ENCODE data around the gene TXNDC11.

Gene TXNDC11

GRCh38 chr16:11675561-11676511, 66.8 kb downstream of the TXNDC11 start:
- H3K27me3 Mint-ChIP-seq (ENCODE audit: low read depth, poor library complexity): no peaks in the 10 kb centered on the region
- no peaks in the 10 kb centered on the region for H3K9me3 Mint-ChIP-seq
- H3K36me3 Mint-ChIP-seq (ENCODE audit: low read depth): peaks cover 21% of the 10 kb centered on the region
- no peak for DNase-seq
- H3K4me1 Mint-ChIP-seq: peaks cover 37% of the 10 kb centered on the region
- no peak for TF ChIP-seq CTCF (IDR thresholded peaks at IDR 0.05)
- H3K4me3 Mint-ChIP-seq: no peak overlapping the region
- peak overlapping the region; percentile 51 for H3K27ac Mint-ChIP-seq

GRCh38 chr16:11674818-11675560, 67.7 kb downstream of the TXNDC11 start:
- Mint-ChIP-seq H3K27me3 (ENCODE audit: low read depth, poor library complexity) (no peaks in the 10 kb centered on the region), H3K9me3 (no peaks in the 10 kb centered on the region), H3K4me3 (no peak overlapping the region), H3K4me1 (peaks cover 45% of the 10 kb centered on the region), H3K36me3 (ENCODE audit: low read depth) (peaks cover 20% of the 10 kb centered on the region), H3K27ac (peak overlapping the region; percentile 51)
- TF ChIP-seq CTCF (IDR thresholded peaks at IDR 0.05): no peak
- DNase-seq: no peak

GRCh38 chr16:11674001-11674817, 68.4 kb downstream of the TXNDC11 start:
- no peak overlapping the region for H3K4me3 Mint-ChIP-seq
- DNase-seq: no peak

GRCh38 chr16:11673091-11674000, 69.3 kb downstream of the TXNDC11 start:
- Mint-ChIP-seq H3K4me3 (no peak overlapping the region), H3K36me3 (ENCODE audit: low read depth) (peaks cover 12% of the 10 kb centered on the region), H3K4me1 (peaks cover 52% of the 10 kb centered on the region), H3K27ac (peak overlapping the region; percentile 92), H3K27me3 (ENCODE audit: low read depth, poor library complexity) (no peaks in the 10 kb centered on the region), H3K9me3 (no peaks in the 10 kb centered on the region)
- TF ChIP-seq CTCF (IDR thresholded peaks at IDR 0.05): no peak
- no peak for DNase-seq

More at GRCh38 chr16:11674001-11674817, 68.4 kb downstream of the TXNDC11 start:
- H3K4me1 Mint-ChIP-seq: peaks cover 53% of the 10 kb centered on the region
- no peak for TF ChIP-seq CTCF (IDR thresholded peaks at IDR 0.05)
- peak overlapping the region; percentile 25 for H3K27ac Mint-ChIP-seq
- no peaks in the 10 kb centered on the region for H3K27me3 Mint-ChIP-seq (ENCODE audit: low read depth, poor library complexity)
- no peaks in the 10 kb centered on the region for H3K9me3 Mint-ChIP-seq
- peaks cover 15% of the 10 kb centered on the region for H3K36me3 Mint-ChIP-seq (ENCODE audit: low read depth)

All from nephron progenitor cell (in vitro differentiated cells).